ENCODE results near the gene ETS1.

ETS1 gene

GRCh38 chr11:128515826-128516778, 71.3 kb downstream of the ETS1 start:
- no peak for DNase-seq

GRCh38 chr11:128515086-128515485, 72.3 kb downstream of the ETS1 start:
- DNase-seq, result no peak

- no peak for DNase-seq
These were observed 73.3 kb downstream of the ETS1 start for GRCh38 chr11:128513915-128514681.

- DNase-seq, result no peak
These were observed 74.8 kb downstream of the ETS1 start for GRCh38 chr11:128512474-128512996.

GRCh38 chr11:128511712-128512111, 75.6 kb downstream of the ETS1 start:
- DNase-seq, result no peak

- DNase-seq, result no peak
These were observed 77.6 kb downstream of the ETS1 start for GRCh38 chr11:128509621-128510389.

- no peak for DNase-seq
These were observed 78.4 kb downstream of the ETS1 start for GRCh38 chr11:128508770-128509510.

GRCh38 chr11:128507936-128508335, 79.4 kb downstream of the ETS1 start:
- DNase-seq, result no peak

- DNase-seq, result peak; percentile 79
These were observed 80.3 kb downstream of the ETS1 start for GRCh38 chr11:128506999-128507611.

- DNase-seq, result no peak
These were observed 81.0 kb downstream of the ETS1 start for GRCh38 chr11:128506356-128506755.

GRCh38 chr11:128505449-128506065, 81.8 kb downstream of the ETS1 start:
- DNase-seq, result no peak

GRCh38 chr11:128504486-128504885, 82.9 kb downstream of the ETS1 start:
- DNase-seq, result no peak

- peak; percentile 69 for DNase-seq
These were observed 83.9 kb downstream of the ETS1 start for GRCh38 chr11:128503245-128503991.

- DNase-seq, result peak; percentile 95
These were observed 84.6 kb downstream of the ETS1 start for GRCh38 chr11:128502726-128503125.

- no peak for DNase-seq
These were observed 85.5 kb downstream of the ETS1 start for GRCh38 chr11:128501632-128502549.

- no peak for DNase-seq
These were observed 86.3 kb downstream of the ETS1 start for GRCh38 chr11:128501008-128501407.

- no peak for DNase-seq
These were observed 86.9 kb downstream of the ETS1 start for GRCh38 chr11:128500493-128500892.

GRCh38 chr11:128499613-128500253, 87.6 kb downstream of the ETS1 start:
- no peak for DNase-seq
